ENCODE data around the gene NAA80. TPM values are rescaled to one million over a fixed set of nuclear protein-coding genes. Genes with fewer than 3 reads are reported as not detected.

Gene NAA80
- total and polyA plus RNA-seq, 2 donors (not counting 3 experiments of a cell fraction or from before 2014, with no cell fraction given): 9.0 to 13.1 TPM

DNA sequence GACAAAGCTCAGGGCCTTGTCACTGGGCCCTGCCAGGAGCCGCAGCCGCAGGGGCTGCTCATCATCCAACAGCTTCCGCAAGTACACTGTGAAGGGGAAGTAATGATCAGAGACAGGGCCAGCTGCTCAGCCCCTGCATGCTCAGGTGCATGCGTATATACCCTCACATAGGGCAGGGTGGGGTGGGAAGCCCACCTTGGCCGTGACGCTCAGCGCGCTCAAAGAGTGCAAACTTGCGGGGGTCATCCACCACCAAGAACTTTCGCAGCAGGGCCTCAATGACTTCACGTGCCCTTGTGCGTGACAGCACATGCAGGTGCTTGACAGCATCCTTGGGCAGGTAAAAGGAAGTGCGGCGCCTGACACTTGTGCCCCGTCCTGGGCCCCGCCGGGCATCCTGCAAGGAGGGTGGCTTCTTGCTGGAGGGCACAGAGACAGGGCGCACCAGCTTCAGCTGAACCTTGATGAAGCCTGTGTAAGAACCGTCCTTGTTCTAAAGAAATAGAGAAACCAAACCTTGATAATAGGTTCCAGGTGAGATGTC lies 32.2 kb upstream of the NAA80 start:
- H3K27ac ChIP-seq (ENCODE audit: insufficient read depth, low read depth, low read length): no peak overlapping the region
- POLR2A ChIA-PET: no interaction called here
- peaks cover 20 to 29% of the 10 kb centered on the region in 2 experiments for H3K36me3 ChIP-seq (ENCODE audit: control insufficient read depth in 2 of 2, extremely low read depth in 1 of 2, insufficient read depth in 2 of 2, low read length in 2 of 2)
- H2AFZ ChIP-seq (ENCODE audit: low read depth, low read length): no peak overlapping the region
- no peak for FAIRE-seq
- H3K4me3 ChIP-seq (replicated peaks in 1 of 3; ENCODE audit: insufficient read depth in 1 of 3, low read depth in 1 of 3, low read length in 3 of 3): no peak overlapping the region
- no peaks in the 10 kb centered on the region for H3K9me3 ChIP-seq (replicated peaks; ENCODE audit: control insufficient read depth, insufficient read depth, low read length)
- CTCF ChIA-PET: no interaction called here
- H4K20me1 ChIP-seq (replicated peaks; ENCODE audit: control insufficient read depth, extremely low read depth, insufficient read depth, low read length): no peaks in the 10 kb centered on the region
- peaks cover 66% of the 10 kb centered on the region for H3K79me2 ChIP-seq (ENCODE audit: control insufficient read depth, insufficient read depth, low read length)
- BruUV-seq (replicated peaks): no TSS peak
- no peaks in the 10 kb centered on the region for H3K27me3 ChIP-seq (ENCODE audit: control insufficient read depth in 2 of 2, insufficient read depth in 2 of 2, low read length in 2 of 2)
- no peak for TF ChIP-seq JUN (IDR thresholded peaks at IDR 0.05; ENCODE audit: borderline replicate concordance, insufficient read depth, insufficient read length, low read depth)
- TF ChIP-seq, protein P1, sequence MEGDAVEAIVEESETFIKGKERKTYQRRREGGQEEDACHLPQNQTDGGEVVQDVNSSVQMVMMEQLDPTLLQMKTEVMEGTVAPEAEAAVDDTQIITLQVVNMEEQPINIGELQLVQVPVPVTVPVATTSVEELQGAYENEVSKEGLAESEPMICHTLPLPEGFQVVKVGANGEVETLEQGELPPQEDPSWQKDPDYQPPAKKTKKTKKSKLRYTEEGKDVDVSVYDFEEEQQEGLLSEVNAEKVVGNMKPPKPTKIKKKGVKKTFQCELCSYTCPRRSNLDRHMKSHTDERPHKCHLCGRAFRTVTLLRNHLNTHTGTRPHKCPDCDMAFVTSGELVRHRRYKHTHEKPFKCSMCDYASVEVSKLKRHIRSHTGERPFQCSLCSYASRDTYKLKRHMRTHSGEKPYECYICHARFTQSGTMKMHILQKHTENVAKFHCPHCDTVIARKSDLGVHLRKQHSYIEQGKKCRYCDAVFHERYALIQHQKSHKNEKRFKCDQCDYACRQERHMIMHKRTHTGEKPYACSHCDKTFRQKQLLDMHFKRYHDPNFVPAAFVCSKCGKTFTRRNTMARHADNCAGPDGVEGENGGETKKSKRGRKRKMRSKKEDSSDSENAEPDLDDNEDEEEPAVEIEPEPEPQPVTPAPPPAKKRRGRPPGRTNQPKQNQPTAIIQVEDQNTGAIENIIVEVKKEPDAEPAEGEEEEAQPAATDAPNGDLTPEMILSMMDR (IDR thresholded peaks at IDR 0.05; ENCODE audit: extremely low read depth in 1 of 2, insufficient read depth in 1 of 2, low read depth in 1 of 2, low read length in 2 of 2): no peak
- TF ChIP-seq POLR2AphosphoS5 (IDR thresholded peaks at IDR 0.05; ENCODE audit: insufficient read depth, low read depth, low read length): no peak
- H3K4me2 ChIP-seq (ENCODE audit: insufficient read depth, low read length): no peak overlapping the region
- peaks cover 41% of the 10 kb centered on the region for H3K4me1 ChIP-seq (ENCODE audit: control insufficient read depth, extremely low read depth, insufficient read depth, low read length)
- no peak for DNase-seq (ENCODE audit: low read depth, low spot score)
- H3K9ac ChIP-seq (replicated peaks; ENCODE audit: extremely low read depth, insufficient read depth, low read length): no peak overlapping the region
- dilution Hi-C loops (cut with MboI; ENCODE audit: extremely low pct_ligation_motif_present, low sequenced_read_pairs) (no loop called here), intact Hi-C loops (cut with micrococcal nuclease) (no loop called here)
- no peaks in the 10 kb centered on the region for H3K9me1 ChIP-seq (replicated peaks; ENCODE audit: control insufficient read depth, extremely low read depth, insufficient read depth, low read length)

DNA sequence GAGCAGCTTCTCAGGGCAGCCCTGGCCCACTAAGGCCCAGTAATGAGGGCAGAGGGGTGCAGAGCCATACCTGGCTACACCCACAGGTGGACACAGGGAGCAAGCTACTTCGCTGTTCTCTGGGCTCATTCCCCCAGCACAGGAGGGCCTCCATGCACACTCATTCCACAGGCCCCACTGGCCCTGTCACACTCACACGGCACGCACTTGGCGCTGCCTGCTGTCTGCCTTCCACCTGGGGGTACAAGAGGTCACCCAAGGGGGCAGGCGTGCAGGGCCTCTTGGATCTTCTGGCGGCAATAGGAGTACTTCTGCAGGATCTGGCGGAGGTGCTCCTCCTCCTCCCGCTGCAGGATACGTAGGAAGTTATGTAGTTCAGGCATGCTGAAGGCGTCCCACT lies 31.1 kb upstream of the NAA80 start:
- no peak overlapping the region for H3K9ac ChIP-seq (replicated peaks; ENCODE audit: extremely low read depth, insufficient read depth, low read length)
- no peak overlapping the region for H2AFZ ChIP-seq (ENCODE audit: low read depth, low read length)
- no peaks in the 10 kb centered on the region for H3K27me3 ChIP-seq (ENCODE audit: control insufficient read depth in 2 of 2, insufficient read depth in 2 of 2, low read length in 2 of 2)
- no peak overlapping the region for H3K4me3 ChIP-seq (replicated peaks in 1 of 3; ENCODE audit: insufficient read depth in 1 of 3, low read depth in 1 of 3, low read length in 3 of 3)
- H3K79me2 ChIP-seq (ENCODE audit: control insufficient read depth, insufficient read depth, low read length): peaks cover 57% of the 10 kb centered on the region
- peaks cover 34% of the 10 kb centered on the region for H3K4me1 ChIP-seq (ENCODE audit: control insufficient read depth, extremely low read depth, insufficient read depth, low read length)
- BruUV-seq (replicated peaks): no TSS peak
- DNase-seq (ENCODE audit: low read depth, low spot score) (no peak), FAIRE-seq (no peak)
- H4K20me1 ChIP-seq (replicated peaks; ENCODE audit: control insufficient read depth, extremely low read depth, insufficient read depth, low read length): no peaks in the 10 kb centered on the region
- ChIA-PET CTCF (no interaction called here), POLR2A (no interaction called here)
- dilution Hi-C loops (cut with MboI; ENCODE audit: extremely low pct_ligation_motif_present, low sequenced_read_pairs) (no loop called here), intact Hi-C loops (cut with micrococcal nuclease) (no loop called here)
- H3K36me3 ChIP-seq (ENCODE audit: control insufficient read depth in 2 of 2, extremely low read depth in 1 of 2, insufficient read depth in 2 of 2, low read length in 2 of 2): peaks cover 20 to 38% of the 10 kb centered on the region in 2 experiments
- no peak overlapping the region for H3K27ac ChIP-seq (ENCODE audit: insufficient read depth, low read depth, low read length)
- H3K4me2 ChIP-seq (ENCODE audit: insufficient read depth, low read length): no peak overlapping the region
- H3K9me3 ChIP-seq (replicated peaks; ENCODE audit: control insufficient read depth, insufficient read depth, low read length): no peaks in the 10 kb centered on the region
- TF ChIP-seq POLR2A (IDR thresholded peaks at IDR 0.05; ENCODE audit: low read depth, low read length): no peak
- TF ChIP-seq, protein P2, sequence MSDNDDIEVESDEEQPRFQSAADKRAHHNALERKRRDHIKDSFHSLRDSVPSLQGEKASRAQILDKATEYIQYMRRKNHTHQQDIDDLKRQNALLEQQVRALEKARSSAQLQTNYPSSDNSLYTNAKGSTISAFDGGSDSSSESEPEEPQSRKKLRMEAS (IDR thresholded peaks at IDR 0.05; ENCODE audit: insufficient read depth, insufficient read length): no peak
- TF ChIP-seq MYC (IDR thresholded peaks at IDR 0.05; ENCODE audit: low read depth, low read length): no peak
- TF ChIP-seq, protein P1 (IDR thresholded peaks at IDR 0.05; ENCODE audit: extremely low read depth in 1 of 2, insufficient read depth in 1 of 2, low read depth in 1 of 2, low read length in 2 of 2): no peak
- TF ChIP-seq POLR2AphosphoS5 (IDR thresholded peaks at IDR 0.05; ENCODE audit: insufficient read depth, low read depth, low read length): no peak
- TF ChIP-seq EZH2 (IDR thresholded peaks at IDR 0.05; ENCODE audit: borderline replicate concordance, low read depth, low read length, severe bottlenecking): no peak
- TF ChIP-seq GATA2 (IDR thresholded peaks at IDR 0.05; ENCODE audit: insufficient read depth, insufficient read length, low read depth, low read length): no peak
- TF ChIP-seq JUN (IDR thresholded peaks at IDR 0.05; ENCODE audit: borderline replicate concordance, insufficient read depth, insufficient read length, low read depth): no peak
- no peak for TF ChIP-seq FOS (IDR thresholded peaks at IDR 0.05; ENCODE audit: borderline replicate concordance, insufficient read depth, low read length)
- H3K9me1 ChIP-seq (replicated peaks; ENCODE audit: control insufficient read depth, extremely low read depth, insufficient read depth, low read length): no peaks in the 10 kb centered on the region

Data from endothelial cell of umbilical vein (primary cell).